Hepatocyte (in vitro differentiated cells): ENCODE data around the gene ZNF208. TPM values are rescaled to one million over a fixed set of nuclear protein-coding genes. Genes with fewer than 3 reads are reported as not detected.
"Not testable (repeated sequence)": the region's sequence is repeated elsewhere in the genome, so short reads cannot be mapped to it uniquely, and the experiment has no call there.

ENCODE experiments used
- DNase-seq: peaks from one replicate; pipeline ENCODE4 v3.0.0-alpha.2; 2016; ENCODE audit warnings: low spot score
- H2AFZ ChIP-seq: fragments of 200-600 bp; sonication (generic); 2 replicates; pipeline ENCODE4 v1.6.0; 2016; ENCODE audit warnings: antibody characterized with exemption, mild to moderate bottlenecking
- H3K27ac ChIP-seq: fragments of 200-600 bp; sonication (generic); 2 replicates; pipeline ENCODE4 v1.5.1; 2016; ENCODE audit warnings: mild to moderate bottlenecking
- H3K27me3 ChIP-seq: fragments of 200-600 bp; sonication (generic); 2 replicates; pipeline ENCODE4 v1.6.1; 2016
- H3K36me3 ChIP-seq: fragments of 200-600 bp; sonication (generic); replicated peaks from 2 replicates; pipeline ENCODE4 v1.5.1; 2016; ENCODE audit warnings: low read depth; ENCODE audit not compliant: insufficient read depth
- H3K4me1 ChIP-seq: fragments of 200-600 bp; sonication (generic); 2 replicates; pipeline ENCODE4 v1.5.1; 2016; ENCODE audit warnings: mild to moderate bottlenecking, moderate library complexity; ENCODE audit not compliant: insufficient read depth
- H3K4me2 ChIP-seq: fragments of 200-600 bp; sonication (generic); 2 replicates; pipeline ENCODE4 v1.6.0; 2016
- H3K4me3 ChIP-seq: fragments of 200-600 bp; sonication (generic); 2 replicates; pipeline ENCODE4 v1.5.1; 2016; ENCODE audit warnings: mild to moderate bottlenecking
- H3K79me2 ChIP-seq: fragments of 200-600 bp; sonication (generic); 2 replicates; pipeline ENCODE4 v1.6.0; 2017; ENCODE audit warnings: mild to moderate bottlenecking
- H3K9me2 ChIP-seq: fragments of 200-600 bp; sonication (generic); replicated peaks from 2 replicates; pipeline ENCODE4 v1.6.0; 2017; ENCODE audit warnings: mild to moderate bottlenecking; ENCODE audit not compliant: insufficient read depth
- H3K9me3 ChIP-seq: fragments of 200-600 bp; sonication (generic); 2 replicates; pipeline ENCODE4 v1.5.1; 2016; ENCODE audit warnings: low read depth, mild to moderate bottlenecking
- H4K20me1 ChIP-seq: fragments of 200-600 bp; sonication (generic); 2 replicates; pipeline ENCODE4 v1.6.0; 2016; ENCODE audit warnings: mild to moderate bottlenecking; ENCODE audit not compliant: insufficient read depth, poor library complexity, severe bottlenecking
- CTCF ChIP-seq: fragments of 200-600 bp; sonication (generic); IDR thresholded peaks from 2 replicates; pipeline ENCODE4 v1.5.1; 2016; ENCODE audit warnings: antibody characterized with exemption, mild to moderate bottlenecking; ENCODE audit not compliant: poor library complexity
- EZH2 ChIP-seq: fragments of 200-600 bp; sonication (generic); IDR thresholded peaks from 2 replicates; pipeline ENCODE4 v1.6.1; 2016; ENCODE audit warnings: antibody characterized with exemption, mild to moderate bottlenecking, borderline replicate concordance
- EZH2phosphoT487 ChIP-seq: fragments of 200-600 bp; sonication (generic); IDR thresholded peaks from one replicate; pipeline ENCODE4 v1.6.1; 2018; ENCODE audit warnings: antibody characterized with exemption, mild to moderate bottlenecking, low read depth, moderate library complexity; ENCODE audit not compliant: unreplicated experiment, severe bottlenecking
- WGBS: methylation state at CpG from one replicate; pipeline ENCODE4 v1.1.6; 2016; ENCODE audit warnings: low lambda C conversion rate; ENCODE audit errors: missing lambda C conversion rate; 5-methylcytosine and 5-hydroxymethylcytosine counted together
- polyA plus RNA-seq: library from polyadenylated mRNA; unstranded; fragments of >200 nt; fragmentation: Nextera tagmentation; extraction: Ambion mirVana; gene quantifications from 2 replicates; pipeline ENCODE4 v1.2.1, GENCODE V29; 2016
- total RNA-seq: library from RNA; depleted of rRNA; stranded (reverse); fragments of >200 nt; gene quantifications from 2 replicates; pipeline ENCODE4 v1.2.3, GENCODE V29; 2014

Gene ZNF208
- total and polyA plus RNA-seq, 2 experiments from 2014 or later: not detected

GRCh38 chr19:22026687-22027086 lies 15.9 kb upstream of the ZNF208 start:
- DNase-seq: no peak
- Histone ChIP-seq H3K36me3 (no peaks in the 10 kb centered on the region), H3K4me2 (no peak overlapping the region), H3K4me1 (no peaks in the 10 kb centered on the region), H3K9me2 (no peaks in the 10 kb centered on the region), H3K9me3 (no peaks in the 10 kb centered on the region), H3K27ac (no peak overlapping the region), H3K79me2 (no peaks in the 10 kb centered on the region), H3K27me3 (no peaks in the 10 kb centered on the region), H3K4me3 (no peak overlapping the region), H4K20me1 (no peaks in the 10 kb centered on the region), H2AFZ (no peak overlapping the region)
- TF ChIP-seq EZH2phosphoT487 (no peak), CTCF (no peak), EZH2 (no peak)

GRCh38 chr19:22025539-22025938 lies 14.8 kb upstream of the ZNF208 start:
- not testable (repeated sequence) for H3K4me1 ChIP-seq, H3K9me3 ChIP-seq, H3K36me3 ChIP-seq, H3K27me3 ChIP-seq, H3K27ac ChIP-seq, H3K9me2 ChIP-seq, H2AFZ ChIP-seq, H3K4me2 ChIP-seq, H4K20me1 ChIP-seq, H3K79me2 ChIP-seq, DNase-seq, H3K4me3 ChIP-seq
- 85% methylated on average over 1 of the region's 1 CpG for WGBS

GRCh38 chr19:21970466-21970865 lies 40.3 kb downstream of the ZNF208 start:
- Histone ChIP-seq H3K27ac (no peak overlapping the region), H3K4me3 (no peak overlapping the region), H3K9me2 (no peaks in the 10 kb centered on the region), H2AFZ (no peak overlapping the region), H3K27me3 (no peaks in the 10 kb centered on the region), H3K9me3 (peaks cover 5% of the 10 kb centered on the region), H3K4me1 (no peaks in the 10 kb centered on the region), H4K20me1 (no peaks in the 10 kb centered on the region), H3K4me2 (no peak overlapping the region), H3K36me3 (no peaks in the 10 kb centered on the region), H3K79me2 (no peaks in the 10 kb centered on the region)
- no peak for DNase-seq
- 73% methylated on average over 1 of the region's 1 CpG for WGBS
- TF ChIP-seq CTCF (no peak), EZH2phosphoT487 (no peak), EZH2 (no peak)

- H3K9me3 ChIP-seq: no peaks in the 10 kb centered on the region
- H2AFZ ChIP-seq: no peak overlapping the region
- H3K9me2 ChIP-seq: no peaks in the 10 kb centered on the region
- no peak for DNase-seq
- no peak overlapping the region for H3K4me3 ChIP-seq
- no peak overlapping the region for H3K4me2 ChIP-seq
- no peak overlapping the region for H3K27ac ChIP-seq
- WGBS: 57% methylated on average over 8 of the region's 8 CpGs
- no peaks in the 10 kb centered on the region for H3K79me2 ChIP-seq
- no peaks in the 10 kb centered on the region for H3K27me3 ChIP-seq
- no peaks in the 10 kb centered on the region for H3K4me1 ChIP-seq
- TF ChIP-seq EZH2phosphoT487 (no peak), CTCF (no peak), EZH2 (no peak)
- H4K20me1 ChIP-seq: no peaks in the 10 kb centered on the region
- H3K36me3 ChIP-seq: no peaks in the 10 kb centered on the region
Observed at GRCh38 chr19:21947775-21948174, 63.0 kb downstream of the ZNF208 start.
